ENCODE measurements around the gene FHIT. TPM values are rescaled to one million over a fixed set of nuclear protein-coding genes. Genes with fewer than 3 reads are reported as not detected.

The FHIT gene
- total RNA-seq, 1 donor, result 2.2 TPM

GRCh38 chr3:60064210-60065178, 1186.8 kb downstream of the FHIT start:
- peak; percentile 58 for DNase-seq (ENCODE audit: low read depth)
- TF ChIP-seq CTCF (IDR thresholded peaks at IDR 0.05; ENCODE audit: insufficient read depth, low read depth, low read length), result no peak
- H3K4me3 ChIP-seq (ENCODE audit: low read depth, low read length), result no peak overlapping the region

GRCh38 chr3:60056404-60056803, 1194.8 kb downstream of the FHIT start:
- no peak overlapping the region for H3K4me3 ChIP-seq (ENCODE audit: low read depth, low read length)
- no peak for TF ChIP-seq CTCF (IDR thresholded peaks at IDR 0.05; ENCODE audit: insufficient read depth, low read depth, low read length)
- no peak for DNase-seq (ENCODE audit: low read depth)

GRCh38 chr3:60055765-60056164, 1195.5 kb downstream of the FHIT start:
- no peak for TF ChIP-seq CTCF (IDR thresholded peaks at IDR 0.05; ENCODE audit: insufficient read depth, low read depth, low read length)
- no peak for DNase-seq (ENCODE audit: low read depth)

GRCh38 chr3:60053526-60054265, 1197.6 kb downstream of the FHIT start:
- no peak overlapping the region for H3K4me3 ChIP-seq (ENCODE audit: low read depth, low read length)
- no peak for DNase-seq (ENCODE audit: low read depth)
- TF ChIP-seq CTCF (IDR thresholded peaks at IDR 0.05; ENCODE audit: insufficient read depth, low read depth, low read length), result no peak

More at GRCh38 chr3:60055765-60056164, 1195.5 kb downstream of the FHIT start:
- no peak overlapping the region for H3K4me3 ChIP-seq (ENCODE audit: low read depth, low read length)

- DNase-seq (ENCODE audit: low read depth), result no peak
- no peak for TF ChIP-seq CTCF (IDR thresholded peaks at IDR 0.05; ENCODE audit: insufficient read depth, low read depth, low read length)
- H3K4me3 ChIP-seq (ENCODE audit: low read depth, low read length), result no peak overlapping the region
Observed at GRCh38 chr3:60048447-60048848, 1202.8 kb downstream of the FHIT start.

- DNase-seq (ENCODE audit: low read depth), result no peak
- no peak overlapping the region for H3K4me3 ChIP-seq (ENCODE audit: low read depth, low read length)
- TF ChIP-seq CTCF (IDR thresholded peaks at IDR 0.05; ENCODE audit: insufficient read depth, low read depth, low read length), result no peak
Observed at GRCh38 chr3:60047426-60048200, 1203.6 kb downstream of the FHIT start.

All from fibroblast of villous mesenchyme (primary cell).